ENCODE results near the gene NEDD8. TPM values are rescaled to one million over a fixed set of nuclear protein-coding genes. Genes with fewer than 3 reads are reported as not detected.

The NEDD8 gene
- total RNA-seq, 2 donors from 2014 or later = 127 to 148 TPM

GRCh38 chr14:24270537-24271133 is 38.5 kb upstream of the NEDD8 start:
- Mint-ChIP-seq H3K9me3 (no peaks in the 10 kb centered on the region), H3K27me3 (ENCODE audit: low read depth) (no peaks in the 10 kb centered on the region), H3K4me3 (peak overlapping the region; percentile 75 to 83), H3K4me1 (ENCODE audit: low read depth) (peaks cover 52% of the 10 kb centered on the region), H3K27ac (peak overlapping the region; percentile 88), H3K36me3 (ENCODE audit: insufficient read depth in 2 of 2) (peaks cover 2 to 4% of the 10 kb centered on the region in 2 donors)
- no peak for ATAC-seq (replicated peaks in 1 of 2)
- no peak for DNase-seq

DNA sequence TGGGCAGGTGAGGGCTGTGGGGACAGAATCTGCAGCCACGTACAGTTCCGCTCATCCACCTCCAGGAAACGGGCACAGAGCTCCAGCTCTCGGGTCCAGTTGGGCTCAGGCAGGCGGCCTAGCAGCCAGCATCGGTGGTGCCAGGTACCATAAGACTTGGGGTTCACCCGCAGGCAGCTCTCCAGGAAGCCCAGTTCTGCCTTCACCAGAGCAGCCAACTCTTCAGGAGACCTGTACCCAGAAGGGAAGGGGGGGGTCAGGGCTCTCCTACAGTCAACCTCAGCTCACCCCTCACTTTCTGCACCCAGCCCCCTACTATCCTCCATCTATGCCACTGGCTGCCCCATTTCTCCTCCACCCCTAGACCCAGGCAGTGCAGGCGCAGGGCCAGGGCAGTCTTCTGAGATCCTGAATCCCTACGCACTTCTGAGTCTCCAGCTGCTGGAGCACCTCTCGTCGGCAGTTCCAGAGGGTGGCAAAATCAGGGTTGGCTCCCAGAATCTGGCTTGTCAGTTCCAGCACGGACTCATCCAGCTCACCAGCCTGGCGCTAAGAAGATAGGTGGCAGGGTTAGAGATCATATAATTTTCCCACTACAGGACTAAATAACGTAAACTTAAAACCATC is 37.9 kb upstream of the NEDD8 start:
- no peaks in the 10 kb centered on the region for H3K9me3 Mint-ChIP-seq
- H3K4me1 Mint-ChIP-seq (ENCODE audit: low read depth) = peaks cover 46% of the 10 kb centered on the region
- no peak for ATAC-seq (replicated peaks in 1 of 2)
- H3K27ac Mint-ChIP-seq = no peak overlapping the region
- H3K36me3 Mint-ChIP-seq (ENCODE audit: insufficient read depth in 2 of 2) = peaks cover 2 to 4% of the 10 kb centered on the region in 2 donors
- peak overlapping the region; percentile 75 to 83 for H3K4me3 Mint-ChIP-seq
- DNase-seq = no peak
- no peaks in the 10 kb centered on the region for H3K27me3 Mint-ChIP-seq (ENCODE audit: low read depth)

DNA sequence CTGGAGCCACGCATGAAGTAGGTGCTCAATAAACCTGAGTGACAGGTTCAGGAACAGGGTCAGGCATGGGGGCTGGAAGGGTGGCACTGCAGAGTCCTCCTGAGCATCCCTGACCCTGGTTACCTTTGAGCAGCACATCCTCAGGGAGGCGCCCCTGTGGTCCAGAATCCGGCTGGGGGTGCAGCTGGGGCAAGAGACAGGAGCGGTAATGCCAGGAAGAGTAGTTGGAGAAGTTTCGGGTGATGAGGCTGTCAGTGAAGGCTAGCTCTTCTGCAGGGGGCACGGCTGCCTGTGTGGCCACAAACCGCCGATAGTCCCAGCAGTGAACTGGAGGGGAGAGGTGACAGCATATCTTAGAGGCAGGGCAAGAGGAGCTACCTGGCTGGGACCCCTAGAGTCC is 37.2 kb upstream of the NEDD8 start:
- Mint-ChIP-seq H3K27ac (no peak overlapping the region), H3K4me3 (no peak overlapping the region), H3K9me3 (no peaks in the 10 kb centered on the region)

DNA sequence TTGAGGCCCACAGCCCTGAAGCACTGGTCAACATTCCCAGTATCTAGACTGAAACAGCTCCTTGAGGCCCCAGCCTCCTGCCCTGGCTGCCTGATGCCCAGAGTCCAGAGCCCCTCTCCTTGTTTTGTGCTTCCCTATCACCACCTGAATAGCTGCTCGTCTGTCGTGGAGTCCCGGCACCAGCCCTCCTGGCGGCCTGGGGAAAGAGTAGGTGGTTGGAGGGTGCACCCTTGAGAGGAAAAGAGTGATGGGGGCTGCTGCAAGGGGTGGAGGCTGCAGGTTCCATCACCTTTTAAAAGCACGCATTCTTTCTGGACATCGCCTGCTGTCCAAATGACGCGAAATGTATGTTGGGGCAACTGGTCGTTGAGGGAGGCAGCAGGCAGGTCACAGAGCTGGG is 36.1 kb upstream of the NEDD8 start:
- DNase-seq = no peak
- no peak for ATAC-seq (replicated peaks in 1 of 2)
- peaks cover 30% of the 10 kb centered on the region for H3K4me1 Mint-ChIP-seq (ENCODE audit: low read depth)
- no peaks in the 10 kb centered on the region for H3K27me3 Mint-ChIP-seq (ENCODE audit: low read depth)
- no peaks in the 10 kb centered on the region for H3K9me3 Mint-ChIP-seq
- no peak overlapping the region for H3K4me3 Mint-ChIP-seq
- peaks cover 2 to 4% of the 10 kb centered on the region in 2 donors for H3K36me3 Mint-ChIP-seq (ENCODE audit: insufficient read depth in 2 of 2)
- no peak overlapping the region for H3K27ac Mint-ChIP-seq

More for the DNA sequence above, 37.2 kb upstream of the NEDD8 start:
- ATAC-seq (replicated peaks in 1 of 2) = no peak
- no peaks in the 10 kb centered on the region for H3K27me3 Mint-ChIP-seq (ENCODE audit: low read depth)
- DNase-seq = no peak
- H3K4me1 Mint-ChIP-seq (ENCODE audit: low read depth) = peaks cover 41% of the 10 kb centered on the region
- H3K36me3 Mint-ChIP-seq (ENCODE audit: insufficient read depth in 2 of 2) = peaks cover 2 to 4% of the 10 kb centered on the region in 2 donors

DNA sequence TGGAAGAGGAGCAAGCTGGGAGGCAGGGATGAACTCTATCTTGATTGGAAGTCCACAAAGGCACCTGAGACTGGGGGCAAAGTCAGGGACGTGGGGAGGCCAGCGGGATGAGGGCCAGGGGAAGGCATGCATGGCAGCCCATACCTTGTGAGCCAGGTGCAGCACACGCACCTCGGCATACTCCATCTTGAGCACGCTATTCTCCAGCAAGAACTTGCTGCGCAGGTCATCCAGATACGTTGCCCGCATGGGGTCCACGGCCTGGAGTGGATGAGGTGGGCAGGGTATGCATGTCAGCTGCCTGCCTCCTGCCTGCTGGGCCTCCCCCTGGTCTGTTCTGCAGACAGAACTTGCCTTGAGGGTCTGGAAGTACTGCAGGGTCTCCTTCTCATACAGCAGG is 35.3 kb upstream of the NEDD8 start:
- H3K36me3 Mint-ChIP-seq (ENCODE audit: insufficient read depth in 2 of 2) = peaks cover 2 to 4% of the 10 kb centered on the region in 2 donors
- ATAC-seq (replicated peaks in 1 of 2) = no peak
- H3K27ac Mint-ChIP-seq = no peak overlapping the region
- no peak for DNase-seq
- H3K27me3 Mint-ChIP-seq (ENCODE audit: low read depth) = no peaks in the 10 kb centered on the region
- H3K4me3 Mint-ChIP-seq = no peak overlapping the region
- peaks cover 22% of the 10 kb centered on the region for H3K4me1 Mint-ChIP-seq (ENCODE audit: low read depth)
- H3K9me3 Mint-ChIP-seq = no peaks in the 10 kb centered on the region

GRCh38 chr14:24266344-24267244 is 34.4 kb upstream of the NEDD8 start:
- DNase-seq (no peak), ATAC-seq (replicated peaks in 1 of 2) (no peak)
- H3K36me3 Mint-ChIP-seq (ENCODE audit: insufficient read depth in 2 of 2) = peaks cover 2 to 4% of the 10 kb centered on the region in 2 donors
- no peaks in the 10 kb centered on the region for H3K27me3 Mint-ChIP-seq (ENCODE audit: low read depth)
- H3K9me3 Mint-ChIP-seq = no peaks in the 10 kb centered on the region
- H3K4me1 Mint-ChIP-seq (ENCODE audit: low read depth) = peaks cover 13% of the 10 kb centered on the region
- no peak overlapping the region for H3K27ac Mint-ChIP-seq
- no peak overlapping the region for H3K4me3 Mint-ChIP-seq

DNA sequence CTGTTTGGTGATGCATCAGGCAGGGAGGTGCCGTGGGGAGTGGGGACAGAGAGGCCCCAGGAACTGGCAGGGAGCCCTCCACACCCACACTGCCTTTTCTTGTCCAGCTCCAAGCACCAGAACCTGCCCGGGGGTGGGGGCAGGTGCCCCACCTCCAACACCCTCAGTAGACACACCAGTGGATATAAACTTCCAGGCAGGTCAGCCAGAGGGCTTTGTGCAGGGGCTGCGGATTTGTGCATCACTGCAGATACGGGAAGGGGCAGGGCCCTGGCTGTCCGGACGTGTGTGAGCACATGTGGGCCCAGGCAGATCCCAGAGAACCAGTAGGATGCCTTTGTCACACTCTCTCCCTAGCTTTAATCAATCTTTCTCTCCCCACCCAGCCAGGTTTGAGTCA is 32.1 kb upstream of the NEDD8 start:
- H3K27ac Mint-ChIP-seq = no peak overlapping the region
- no peaks in the 10 kb centered on the region for H3K27me3 Mint-ChIP-seq (ENCODE audit: low read depth)
- no peak overlapping the region for H3K4me3 Mint-ChIP-seq
- no peaks in the 10 kb centered on the region for H3K9me3 Mint-ChIP-seq
- H3K4me1 Mint-ChIP-seq (ENCODE audit: low read depth) = no peaks in the 10 kb centered on the region
- H3K36me3 Mint-ChIP-seq (ENCODE audit: insufficient read depth in 2 of 2) = peaks cover 2 to 4% of the 10 kb centered on the region in 2 donors
- DNase-seq (no peak), ATAC-seq (replicated peaks in 1 of 2) (no peak)

DNA sequence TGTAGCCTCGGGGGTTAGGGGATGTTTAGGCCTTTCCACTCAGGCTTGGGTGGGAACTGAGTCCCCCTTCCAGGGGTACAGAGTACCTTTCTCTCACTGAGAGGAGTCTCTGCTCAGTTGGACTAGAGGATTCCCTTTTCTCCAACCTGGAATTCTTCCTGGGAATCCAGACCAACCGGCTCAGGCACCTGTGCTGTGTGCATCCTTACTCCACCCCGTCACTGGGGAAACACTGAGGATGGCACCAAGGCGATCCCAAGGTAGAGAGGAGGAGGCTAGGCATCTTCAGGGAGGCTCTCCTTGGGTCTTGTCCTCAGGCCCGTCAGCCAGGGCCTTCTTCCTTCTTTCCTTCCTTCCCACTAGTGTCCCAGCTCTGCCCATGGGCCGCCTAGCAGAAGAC is 31.7 kb upstream of the NEDD8 start:
- H3K4me1 Mint-ChIP-seq (ENCODE audit: low read depth) = no peaks in the 10 kb centered on the region
- H3K9me3 Mint-ChIP-seq = no peaks in the 10 kb centered on the region
- H3K36me3 Mint-ChIP-seq (ENCODE audit: insufficient read depth in 2 of 2) = peaks cover 2 to 4% of the 10 kb centered on the region in 2 donors

GRCh38 chr14:24262821-24263733 is 30.9 kb upstream of the NEDD8 start, which contains the start of gene TGM1:
TSS of gene TGM1 (minus strand) at chr14:24263177. CDS start at chr14:24262352, 825 bp downstream.
- Mint-ChIP-seq H3K4me1 (ENCODE audit: low read depth) (no peaks in the 10 kb centered on the region), H3K27me3 (ENCODE audit: low read depth) (no peaks in the 10 kb centered on the region), H3K9me3 (no peaks in the 10 kb centered on the region), H3K36me3 (ENCODE audit: insufficient read depth in 2 of 2) (peaks cover 2 to 4% of the 10 kb centered on the region in 2 donors), H3K4me3 (no peak within 1 kb of the TSS), H3K27ac (no peak within 1 kb of the TSS)
- DNase-seq (no peak), ATAC-seq (replicated peaks in 1 of 2) (no peak)

More for the DNA sequence above, 31.7 kb upstream of the NEDD8 start:
- Mint-ChIP-seq H3K4me3 (no peak overlapping the region), H3K27me3 (ENCODE audit: low read depth) (no peaks in the 10 kb centered on the region), H3K27ac (no peak overlapping the region)
- ATAC-seq (replicated peaks in 1 of 2) (no peak), DNase-seq (no peak)

- no peaks in the 10 kb centered on the region for H3K4me1 Mint-ChIP-seq (ENCODE audit: low read depth)
- H3K9me3 Mint-ChIP-seq = no peaks in the 10 kb centered on the region
- DNase-seq (no peak), ATAC-seq (replicated peaks in 1 of 2) (no peak)
- peaks cover under 1 to 2% of the 10 kb centered on the region in 2 donors for H3K36me3 Mint-ChIP-seq (ENCODE audit: insufficient read depth in 2 of 2)
- no peak overlapping the region for H3K27ac Mint-ChIP-seq
- no peak overlapping the region for H3K4me3 Mint-ChIP-seq
- no peaks in the 10 kb centered on the region for H3K27me3 Mint-ChIP-seq (ENCODE audit: low read depth)
Measured at GRCh38 chr14:24261969-24262327, 29.8 kb upstream of the NEDD8 start.

GRCh38 chr14:24261256-24261968 is 29.2 kb upstream of the NEDD8 start:
- Mint-ChIP-seq H3K4me3 (no peak overlapping the region), H3K27ac (no peak overlapping the region), H3K4me1 (ENCODE audit: low read depth) (no peaks in the 10 kb centered on the region), H3K36me3 (ENCODE audit: insufficient read depth in 2 of 2) (no peaks in the 10 kb centered on the region), H3K9me3 (no peaks in the 10 kb centered on the region), H3K27me3 (ENCODE audit: low read depth) (no peaks in the 10 kb centered on the region)
- no peak for DNase-seq
- ATAC-seq (replicated peaks in 1 of 2) = no peak

DNA sequence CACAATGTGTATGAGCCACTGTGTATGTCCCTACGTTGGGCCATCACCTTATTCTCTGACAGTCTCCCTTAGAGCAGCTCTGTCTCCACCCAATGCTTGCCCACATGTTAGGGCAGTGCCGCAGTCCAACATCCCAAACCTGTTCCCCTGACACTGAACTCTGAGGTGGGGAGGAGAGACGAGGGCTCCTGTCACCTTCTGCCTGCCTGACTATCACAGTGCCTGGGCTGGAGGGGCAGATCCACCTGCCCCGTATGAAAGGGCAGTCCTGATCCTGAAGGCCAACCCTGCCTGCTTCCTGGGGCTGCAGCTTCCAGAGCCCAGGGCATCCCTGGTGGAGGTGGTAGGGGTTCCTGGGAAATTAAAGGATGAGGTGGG is 28.6 kb upstream of the NEDD8 start:
- no peak for ATAC-seq (replicated peaks in 1 of 2)
- H3K9me3 Mint-ChIP-seq = no peaks in the 10 kb centered on the region
- no peaks in the 10 kb centered on the region for H3K27me3 Mint-ChIP-seq (ENCODE audit: low read depth)
- H3K4me1 Mint-ChIP-seq (ENCODE audit: low read depth) = no peaks in the 10 kb centered on the region
- H3K27ac Mint-ChIP-seq = no peak overlapping the region
- H3K4me3 Mint-ChIP-seq = no peak overlapping the region
- no peaks in the 10 kb centered on the region for H3K36me3 Mint-ChIP-seq (ENCODE audit: insufficient read depth in 2 of 2)
- no peak for DNase-seq

All from activated T-cell treated with anti-CD3 and anti-CD28 coated beads, Interleukin-2, amount 50 U/mL, for 72 hours (primary cell).